Activated naive CD8-positive, alpha-beta T cell (primary cell): ENCODE results near the gene SATB1.
A peak's percentile ranks its signal among the peaks of the same experiment; 100 is the strongest.

Source experiments
- H3K27ac Mint-ChIP-seq: one replicate; pipeline ENCODE4 v1.8.0; 2021; ENCODE audit warnings: mixed read lengths
- H3K27me3 Mint-ChIP-seq: one replicate; pipeline ENCODE4 v1.8.0; 2021; ENCODE audit warnings: mixed read lengths
- H3K36me3 Mint-ChIP-seq: one replicate; pipeline ENCODE4 v1.8.0; 2021; ENCODE audit warnings: mixed read lengths
- H3K4me1 Mint-ChIP-seq: one replicate; pipeline ENCODE4 v1.8.0; 2021; ENCODE audit warnings: low read depth, mixed read lengths
- H3K4me3 Mint-ChIP-seq: one replicate; pipeline ENCODE4 v1.8.0; 2021; ENCODE audit warnings: mild to moderate bottlenecking, mixed read lengths
- H3K9me3 Mint-ChIP-seq: one replicate; pipeline ENCODE4 v1.8.0; 2021; ENCODE audit warnings: low read depth, mixed read lengths

The SATB1 gene

GRCh38 chr3:18398448-18398847 is 26.7 kb downstream of the SATB1 start:
- Mint-ChIP-seq H3K4me1 (peaks cover 95% of the 10 kb centered on the region), H3K4me3 (no peak overlapping the region), H3K27ac (peak overlapping the region; percentile 92), H3K9me3 (no peaks in the 10 kb centered on the region), H3K27me3 (no peaks in the 10 kb centered on the region), H3K36me3 (peaks cover 57% of the 10 kb centered on the region)

GRCh38 chr3:18396428-18396827 is 28.7 kb downstream of the SATB1 start:
- no peak overlapping the region for H3K4me3 Mint-ChIP-seq
- H3K27ac Mint-ChIP-seq, result peak overlapping the region; percentile 92
- H3K27me3 Mint-ChIP-seq, result no peaks in the 10 kb centered on the region
- H3K4me1 Mint-ChIP-seq, result peaks cover 94% of the 10 kb centered on the region
- H3K36me3 Mint-ChIP-seq, result peaks cover 58% of the 10 kb centered on the region
- H3K9me3 Mint-ChIP-seq, result no peaks in the 10 kb centered on the region

GRCh38 chr3:18394384-18394995 is 30.6 kb downstream of the SATB1 start:
- H3K36me3 Mint-ChIP-seq, result peaks cover 44% of the 10 kb centered on the region

DNA sequence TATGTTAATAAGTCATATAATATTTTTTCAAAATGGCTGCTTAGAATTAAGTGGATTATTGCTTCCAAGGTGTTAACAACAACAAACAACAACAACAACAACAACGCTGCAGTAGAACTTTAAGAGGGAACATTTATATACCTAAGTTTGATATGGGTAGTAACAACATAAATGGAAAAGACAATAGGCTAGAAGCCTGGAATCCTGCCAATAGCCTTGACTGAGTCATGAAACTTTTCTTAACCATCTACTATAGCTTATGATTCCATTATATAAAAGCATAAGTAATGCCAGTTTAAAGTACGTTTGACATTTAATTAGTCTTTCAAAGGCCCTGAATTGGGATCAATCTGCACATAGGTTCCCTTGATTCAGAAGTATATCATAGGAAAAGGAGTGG is 31.2 kb downstream of the SATB1 start:
- H3K36me3 Mint-ChIP-seq, result peaks cover 40% of the 10 kb centered on the region
- peak overlapping the region; percentile 80 for H3K4me3 Mint-ChIP-seq
- peak overlapping the region; percentile 95 for H3K27ac Mint-ChIP-seq
- H3K27me3 Mint-ChIP-seq, result no peaks in the 10 kb centered on the region
- H3K9me3 Mint-ChIP-seq, result no peaks in the 10 kb centered on the region
- peaks cover 90% of the 10 kb centered on the region for H3K4me1 Mint-ChIP-seq

More at GRCh38 chr3:18394384-18394995, 30.6 kb downstream of the SATB1 start:
- Mint-ChIP-seq H3K9me3 (no peaks in the 10 kb centered on the region), H3K27ac (peak overlapping the region; percentile 95), H3K27me3 (no peaks in the 10 kb centered on the region), H3K4me1 (peaks cover 90% of the 10 kb centered on the region), H3K4me3 (peak overlapping the region; percentile 80)

GRCh38 chr3:18390024-18390660 is 35.0 kb downstream of the SATB1 start:
- Mint-ChIP-seq H3K9me3 (no peaks in the 10 kb centered on the region), H3K4me3 (peak overlapping the region; percentile 43), H3K27ac (peak overlapping the region; percentile 82), H3K36me3 (peaks cover 22% of the 10 kb centered on the region), H3K27me3 (no peaks in the 10 kb centered on the region), H3K4me1 (peaks cover 87% of the 10 kb centered on the region)

DNA sequence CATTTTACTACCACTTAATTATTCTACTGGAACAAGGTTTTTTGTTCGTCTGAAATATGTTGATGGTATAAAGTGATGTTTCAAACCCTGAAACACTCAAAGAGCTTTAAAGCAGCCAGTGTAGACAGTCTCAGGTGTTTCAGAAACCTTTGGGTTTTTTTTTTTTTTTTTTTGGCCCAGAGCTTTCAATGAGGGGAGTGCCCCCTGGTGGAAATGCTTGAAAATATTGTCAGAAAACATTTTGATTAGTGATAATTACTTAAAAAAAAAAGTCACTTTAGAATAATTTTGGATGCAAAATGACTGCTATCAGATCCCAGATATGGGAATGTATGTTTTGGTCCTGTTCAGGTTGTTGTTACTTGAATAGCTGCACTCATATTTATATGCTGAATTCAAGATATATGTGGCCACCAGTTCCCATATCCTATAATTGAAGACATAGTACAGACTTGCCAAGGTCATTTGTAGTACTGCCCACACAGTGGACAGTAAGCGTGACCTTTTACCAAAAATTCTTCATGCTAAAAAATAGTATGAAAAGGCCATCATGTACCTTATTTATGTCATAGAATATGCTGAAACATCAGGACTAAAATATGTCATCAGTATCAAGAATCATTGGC is 35.9 kb downstream of the SATB1 start:
- Mint-ChIP-seq H3K27me3 (no peaks in the 10 kb centered on the region), H3K36me3 (peaks cover 15% of the 10 kb centered on the region), H3K4me3 (no peak overlapping the region), H3K27ac (peak overlapping the region; percentile 58), H3K4me1 (peaks cover 86% of the 10 kb centered on the region), H3K9me3 (no peaks in the 10 kb centered on the region)

DNA sequence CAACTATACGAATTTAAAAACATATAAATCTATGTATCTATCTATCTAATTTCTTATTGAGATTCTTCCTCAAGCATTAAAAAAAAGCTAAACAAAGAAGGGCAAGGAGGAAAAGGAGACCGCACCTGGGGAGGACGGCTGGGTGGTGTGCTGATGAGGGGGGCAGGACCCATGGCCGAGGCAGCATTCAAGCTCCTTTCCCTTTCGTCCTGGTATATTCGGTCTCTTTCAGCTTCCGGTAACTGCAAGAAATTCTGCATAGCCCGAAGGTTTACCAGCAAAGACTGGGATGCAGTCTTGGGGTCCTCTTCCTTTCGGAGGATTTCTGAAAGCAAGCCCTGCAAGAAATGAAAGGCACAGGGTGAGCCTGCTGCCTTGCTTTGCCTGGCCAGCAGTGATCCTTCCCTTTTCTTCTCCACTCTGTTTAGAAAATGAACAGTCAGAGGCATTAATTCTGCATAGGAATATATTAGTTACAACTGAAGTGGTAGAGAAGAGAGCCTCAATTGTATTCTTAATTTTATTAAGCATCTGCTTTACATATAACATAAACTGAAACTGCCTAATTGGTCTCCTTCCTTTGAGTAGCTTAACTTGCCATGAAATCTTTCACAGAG is 38.8 kb downstream of the SATB1 start:
- peaks cover 81% of the 10 kb centered on the region for H3K4me1 Mint-ChIP-seq
- H3K4me3 Mint-ChIP-seq, result peak overlapping the region; percentile 42
- H3K9me3 Mint-ChIP-seq, result no peaks in the 10 kb centered on the region
- H3K27ac Mint-ChIP-seq, result peak overlapping the region; percentile 77
- no peaks in the 10 kb centered on the region for H3K27me3 Mint-ChIP-seq
- H3K36me3 Mint-ChIP-seq, result peaks cover 10% of the 10 kb centered on the region

DNA sequence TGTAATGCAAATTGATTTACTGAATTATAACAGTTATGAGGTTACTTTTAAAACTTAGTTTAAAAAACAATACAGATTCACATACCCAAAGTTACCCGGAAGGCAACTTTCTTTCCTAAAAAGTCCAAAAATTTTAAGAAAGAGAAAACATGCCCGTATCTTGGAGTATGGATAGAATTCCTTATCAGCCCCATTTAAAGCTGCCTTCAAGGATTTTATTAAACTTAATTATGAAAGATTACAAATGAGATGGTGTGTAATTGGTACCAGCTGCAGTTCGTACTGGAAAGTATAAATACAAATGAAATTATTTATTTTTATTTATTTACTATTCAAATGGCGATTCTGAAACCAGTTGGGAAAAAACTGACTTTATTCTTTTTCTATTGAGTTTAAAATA is 39.4 kb downstream of the SATB1 start:
- Mint-ChIP-seq H3K36me3 (peaks cover 10% of the 10 kb centered on the region), H3K9me3 (no peaks in the 10 kb centered on the region), H3K27me3 (no peaks in the 10 kb centered on the region), H3K4me1 (peaks cover 85% of the 10 kb centered on the region), H3K4me3 (no peak overlapping the region), H3K27ac (no peak overlapping the region)

- no peaks in the 10 kb centered on the region for H3K9me3 Mint-ChIP-seq
- H3K27ac Mint-ChIP-seq, result peak overlapping the region; percentile 81
- H3K27me3 Mint-ChIP-seq, result no peaks in the 10 kb centered on the region
- peaks cover 83% of the 10 kb centered on the region for H3K4me1 Mint-ChIP-seq
- H3K4me3 Mint-ChIP-seq, result peak overlapping the region; percentile 15
- H3K36me3 Mint-ChIP-seq, result peaks cover 10% of the 10 kb centered on the region
Measured at GRCh38 chr3:18382760-18383369, 42.3 kb downstream of the SATB1 start.

DNA sequence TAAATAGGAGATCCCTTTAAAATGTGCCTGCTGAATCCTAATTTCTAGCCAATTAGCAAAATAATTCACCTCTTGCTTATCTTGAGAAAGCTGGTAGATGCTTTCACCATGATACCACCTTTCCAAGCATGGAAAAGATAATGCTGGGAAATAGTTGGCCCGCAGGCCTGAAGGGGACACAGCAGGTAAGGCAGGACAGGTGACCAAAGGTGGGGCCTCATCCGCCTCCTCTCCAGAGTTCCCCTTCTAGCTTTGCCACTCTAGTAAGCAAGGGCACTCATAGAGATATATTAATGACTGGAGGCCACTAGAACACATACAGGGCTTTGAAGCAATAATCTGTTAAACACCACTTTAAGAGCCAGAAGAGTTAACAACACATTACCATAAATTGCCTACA is 45.5 kb downstream of the SATB1 start:
- Mint-ChIP-seq H3K4me1 (peaks cover 88% of the 10 kb centered on the region), H3K36me3 (peaks cover 26% of the 10 kb centered on the region), H3K27ac (peak overlapping the region; percentile 91), H3K9me3 (no peaks in the 10 kb centered on the region), H3K4me3 (no peak overlapping the region), H3K27me3 (no peaks in the 10 kb centered on the region)

- Mint-ChIP-seq H3K9me3 (no peaks in the 10 kb centered on the region), H3K4me1 (peaks cover 92% of the 10 kb centered on the region)
Measured at GRCh38 chr3:18378218-18378617, 46.9 kb downstream of the SATB1 start.

GRCh38 chr3:18376682-18377081 is 48.5 kb downstream of the SATB1 start:
- H3K27ac Mint-ChIP-seq, result no peak overlapping the region

More at GRCh38 chr3:18378218-18378617, 46.9 kb downstream of the SATB1 start:
- H3K27me3 Mint-ChIP-seq, result no peaks in the 10 kb centered on the region
- peaks cover 34% of the 10 kb centered on the region for H3K36me3 Mint-ChIP-seq
- H3K27ac Mint-ChIP-seq, result peak overlapping the region; percentile 41
- H3K4me3 Mint-ChIP-seq, result no peak overlapping the region

GRCh38 chr3:18372786-18373405 is 52.2 kb downstream of the SATB1 start:
- peak overlapping the region; percentile 93 for H3K27ac Mint-ChIP-seq
- peaks cover 97% of the 10 kb centered on the region for H3K4me1 Mint-ChIP-seq
- no peaks in the 10 kb centered on the region for H3K9me3 Mint-ChIP-seq
- no peaks in the 10 kb centered on the region for H3K27me3 Mint-ChIP-seq
- peak overlapping the region; percentile 45 for H3K4me3 Mint-ChIP-seq
- H3K36me3 Mint-ChIP-seq, result peaks cover 44% of the 10 kb centered on the region

More at GRCh38 chr3:18376682-18377081, 48.5 kb downstream of the SATB1 start:
- no peaks in the 10 kb centered on the region for H3K9me3 Mint-ChIP-seq
- H3K4me3 Mint-ChIP-seq, result no peak overlapping the region
- H3K4me1 Mint-ChIP-seq, result peaks cover 93% of the 10 kb centered on the region
- no peaks in the 10 kb centered on the region for H3K27me3 Mint-ChIP-seq
- H3K36me3 Mint-ChIP-seq, result peaks cover 38% of the 10 kb centered on the region

DNA sequence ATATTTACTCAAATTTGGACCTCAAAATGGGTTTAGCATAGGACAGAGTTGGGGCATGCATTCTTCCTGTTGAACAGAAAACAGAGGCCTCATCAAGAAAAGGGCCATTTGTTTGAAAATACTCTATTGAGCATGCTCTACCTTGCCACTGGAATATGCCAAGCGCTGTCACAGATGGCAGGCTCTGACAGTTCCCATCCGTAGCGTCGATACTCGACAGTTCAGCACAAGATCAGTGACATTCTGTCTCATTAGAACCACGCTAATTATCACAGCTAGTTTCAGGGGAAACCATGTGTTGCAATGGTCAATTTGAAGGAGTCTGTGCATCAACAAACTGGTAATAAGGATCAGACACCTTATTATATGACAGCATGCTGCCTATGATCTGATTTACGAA is 54.5 kb downstream of the SATB1 start:
- Mint-ChIP-seq H3K4me1 (peaks cover 99% of the 10 kb centered on the region), H3K27ac (peak overlapping the region; percentile 91), H3K36me3 (peaks cover 51% of the 10 kb centered on the region), H3K27me3 (no peaks in the 10 kb centered on the region), H3K4me3 (peak overlapping the region; percentile 66), H3K9me3 (no peaks in the 10 kb centered on the region)
